H9 (cell line): Measurements from ENCODE around the gene HSD17B2. TPM values are rescaled to one million over a fixed set of nuclear protein-coding genes. Genes with fewer than 3 reads are reported as not detected.

ENCODE experiments used
- DNase-seq: peaks from one replicate; pipeline ENCODE4 v3.0.0-alpha.2; 2017
- H2AFZ ChIP-seq: one replicate; pipeline ENCODE4 v1.6.1; 2013; ENCODE audit warnings: mild to moderate bottlenecking, low read length, control low read depth, moderate library complexity
- H2AK5ac ChIP-seq: 2 replicates; pipeline ENCODE4 v1.6.1; 2013; ENCODE audit warnings: low read length, control low read depth, mixed read lengths; ENCODE audit not compliant: insufficient read length
- H2BK120ac ChIP-seq: one replicate; pipeline ENCODE4 v1.6.1; 2013; ENCODE audit warnings: low read depth, mild to moderate bottlenecking, low read length, control low read depth, inconsistent platforms; ENCODE audit not compliant: poor library complexity, severe bottlenecking
- H2BK12ac ChIP-seq: 2 replicates; pipeline ENCODE4 v1.6.1; 2013; ENCODE audit warnings: low read length, control low read depth, mixed read lengths, low read depth; ENCODE audit not compliant: insufficient read length
- H2BK15ac ChIP-seq: 2 replicates; pipeline ENCODE4 v1.6.1; 2013; ENCODE audit warnings: low read depth, low read length, control low read depth
- H2BK20ac ChIP-seq: one replicate; pipeline ENCODE4 v1.6.1; 2013; ENCODE audit warnings: low read depth, mild to moderate bottlenecking, low read length, control low read depth, inconsistent platforms; ENCODE audit not compliant: poor library complexity, severe bottlenecking
- H2BK5ac ChIP-seq: 2 replicates; pipeline ENCODE4 v1.6.1; 2013; ENCODE audit warnings: low read length, control low read depth, mixed read lengths; ENCODE audit not compliant: insufficient read length
- H3K14ac ChIP-seq: 2 replicates; pipeline ENCODE4 v1.6.1; 2013; ENCODE audit warnings: low read length, control low read depth; ENCODE audit not compliant: insufficient read depth
- H3K18ac ChIP-seq: 2 replicates; pipeline ENCODE4 v1.6.1; 2013; ENCODE audit warnings: low read depth, mild to moderate bottlenecking, mixed read lengths, low read length, control low read depth; ENCODE audit not compliant: insufficient read length
- H3K23ac ChIP-seq: 2 replicates; pipeline ENCODE4 v1.6.1; 2013; ENCODE audit warnings: low read length, control low read depth, mixed read lengths, low read depth; ENCODE audit not compliant: insufficient read length
- H3K23me2 ChIP-seq: 2 replicates; pipeline ENCODE4 v1.6.1; 2013; ENCODE audit warnings: low read depth, mild to moderate bottlenecking, mixed read lengths, low read length, control low read depth; ENCODE audit not compliant: insufficient read length, poor library complexity, severe bottlenecking
- H3K27ac ChIP-seq: 2 replicates; pipeline ENCODE4 v1.5.1; 2013; ENCODE audit warnings: low read length, control low read depth, mixed read lengths, low read depth; ENCODE audit not compliant: insufficient read length
- H3K27me3 ChIP-seq: 2 replicates; pipeline ENCODE4 v1.6.1; 2013; ENCODE audit warnings: low read length, control low read depth, inconsistent platforms; ENCODE audit not compliant: insufficient read depth
- H3K4ac ChIP-seq: 2 replicates; pipeline ENCODE4 v1.6.1; 2013; ENCODE audit warnings: low read depth, mild to moderate bottlenecking, control low read depth, inconsistent platforms, low read length, moderate library complexity
- H3K4me1 ChIP-seq: 2 replicates; pipeline ENCODE4 v1.6.1; 2013; ENCODE audit warnings: low read length, control low read depth, inconsistent platforms; ENCODE audit not compliant: insufficient read depth
- H3K4me2 ChIP-seq: 2 replicates; pipeline ENCODE4 v1.6.1; 2013; ENCODE audit warnings: low read length, control low read depth, mixed read lengths; ENCODE audit not compliant: insufficient read length, insufficient read depth
- H3K56ac ChIP-seq: 2 replicates; pipeline ENCODE4 v1.6.1; 2013; ENCODE audit warnings: low read depth, mild to moderate bottlenecking, mixed read lengths, low read length, control low read depth; ENCODE audit not compliant: insufficient read length
- H3K79me1 ChIP-seq: 2 replicates; pipeline ENCODE4 v1.6.1; 2013; ENCODE audit warnings: low read depth, mild to moderate bottlenecking, moderate library complexity, low read length, control low read depth, inconsistent platforms; ENCODE audit not compliant: insufficient read depth, poor library complexity, severe bottlenecking
- H3K79me2 ChIP-seq: 2 replicates; pipeline ENCODE4 v1.6.1; 2013; ENCODE audit warnings: low read length, control low read depth, inconsistent platforms; ENCODE audit not compliant: insufficient read depth
- H3K9ac ChIP-seq: 2 replicates; pipeline ENCODE4 v1.6.1; 2013; ENCODE audit warnings: low read length, control low read depth, mixed read lengths; ENCODE audit not compliant: insufficient read length; ENCODE audit errors: extremely low read depth
- H3K9me3 ChIP-seq: one replicate; pipeline ENCODE4 v1.6.1; 2013; ENCODE audit warnings: low read depth, low read length, inconsistent platforms; ENCODE audit not compliant: control insufficient read depth
- H3T11ph ChIP-seq: one replicate; pipeline ENCODE4 v1.6.1; 2013; ENCODE audit warnings: mild to moderate bottlenecking, low read length, control low read depth, inconsistent platforms
- H4K20me1 ChIP-seq: one replicate; pipeline ENCODE4 v1.6.1; 2013; ENCODE audit not compliant: control insufficient read depth, insufficient read length, insufficient read depth
- H4K5ac ChIP-seq: 2 replicates; pipeline ENCODE4 v1.6.1; 2013; ENCODE audit warnings: low read depth, mild to moderate bottlenecking, mixed read lengths, low read length, control low read depth; ENCODE audit not compliant: insufficient read length
- H4K8ac ChIP-seq: replicated peaks from 2 replicates; pipeline ENCODE4 v1.6.1; 2013; ENCODE audit warnings: low read length, control low read depth, mixed read lengths, low read depth; ENCODE audit not compliant: insufficient read length
- H4K91ac ChIP-seq: 2 replicates; pipeline ENCODE4 v1.6.1; 2013; ENCODE audit warnings: low read depth, mild to moderate bottlenecking, moderate library complexity, mixed read lengths, low read length, control low read depth; ENCODE audit not compliant: insufficient read length
- H3K27ac Mint-ChIP-seq, 3 experiments: 2 replicates in 2 of 3; 3 replicates in 1 of 3; pipeline ENCODE4 v1.8.0; 2020 to 2021; ENCODE audit warnings: mixed read lengths in 3 of 3, mild to moderate bottlenecking in 1 of 3, moderate library complexity in 1 of 3
- H3K27me3 Mint-ChIP-seq: 2 replicates; pipeline ENCODE4 v1.8.0; 2021; ENCODE audit warnings: low read depth, mild to moderate bottlenecking, moderate library complexity, mixed read lengths
- H3K36me3 Mint-ChIP-seq, 3 experiments: 2 replicates in 2 of 3; 3 replicates in 1 of 3; pipeline ENCODE4 v1.8.0; 2020 to 2021; ENCODE audit warnings: low read depth in 3 of 3, mixed read lengths in 3 of 3; ENCODE audit not compliant: insufficient read depth in 1 of 3
- H3K4me1 Mint-ChIP-seq, 2 experiments: 2 replicates each; pipeline ENCODE4 v1.8.0; 2020; ENCODE audit warnings: mixed read lengths in 2 of 2
- H3K4me3 Mint-ChIP-seq, 2 experiments: 2 replicates in 1 of 2; 3 replicates in 1 of 2; pipeline ENCODE4 v1.8.0; 2020 to 2021; ENCODE audit warnings: mild to moderate bottlenecking in 2 of 2, mixed read lengths in 2 of 2, moderate library complexity in 1 of 2
- H3K9me3 Mint-ChIP-seq, 2 experiments: 2 replicates in 1 of 2; 3 replicates in 1 of 2; pipeline ENCODE4 v1.8.0; 2020; ENCODE audit warnings: mild to moderate bottlenecking in 2 of 2, mixed read lengths in 2 of 2, moderate library complexity in 1 of 2
- CTCF ChIP-seq: fragments of 200-600 bp; sonication (generic); conservative IDR thresholded peaks from 3 replicates; pipeline ENCODE4 v1.8.0; 2021; ENCODE audit warnings: antibody characterized with exemption, mild to moderate bottlenecking
- WGBS: extraction: QIAGEN DNeasy Blood & Tissue Kit; methylation state at CpG from one replicate; pipeline ENCODE4 v1.1.7; 2013; ENCODE audit warnings: missing lambda C conversion rate, low lambda C conversion rate, mixed read lengths; ENCODE audit not compliant: insufficient read length; ENCODE audit errors: extremely low coverage; 5-methylcytosine and 5-hydroxymethylcytosine counted together
- total RNA-seq: library from RNA; stranded (reverse); gene quantifications from 2 replicates; pipeline ENCODE4 v1.2.1, GENCODE V29; 2021

HSD17B2 gene
- total RNA-seq, 1 experiment from 2014 or later, result not detected

GRCh38 chr16:82047374-82047773, 12.3 kb downstream of the HSD17B2 start:
- Histone ChIP-seq H4K5ac (no peak overlapping the region), H4K91ac (no peak overlapping the region), H3K18ac (no peak overlapping the region), H3K9ac (no peak overlapping the region), H2AK5ac (no peak overlapping the region), H3K27me3 (no peaks in the 10 kb centered on the region), H3K79me1 (no peaks in the 10 kb centered on the region), H3K4ac (no peak overlapping the region), H3K23me2 (no peaks in the 10 kb centered on the region), H2BK120ac (no peak overlapping the region), H4K20me1 (no peaks in the 10 kb centered on the region), H3K27ac (no peak overlapping the region), H3K4me1 (no peaks in the 10 kb centered on the region), H3K56ac (no peak overlapping the region), H3K9me3 (no peaks in the 10 kb centered on the region), H2BK20ac (no peak overlapping the region), H3K79me2 (no peaks in the 10 kb centered on the region), H3K14ac (no peak overlapping the region), H2AFZ (no peak overlapping the region), H3K23ac (no peak overlapping the region), H2BK12ac (no peak overlapping the region), H2BK5ac (no peak overlapping the region), H3K4me2 (no peak overlapping the region), H4K8ac (no peak overlapping the region), H3T11ph (no peak overlapping the region), H2BK15ac (no peak overlapping the region)
- H3K4me1 Mint-ChIP-seq, result no peaks in the 10 kb centered on the region; a peak in 1 of 4 replicates
- peaks cover 5% of the 10 kb centered on the region; the same call in 1 of the 2 replicates for H3K27me3 Mint-ChIP-seq
- no peaks in the 10 kb centered on the region for H3K9me3 Mint-ChIP-seq
- WGBS, result no CpG with 5 or more reads among the region's 2 CpGs
- no peak overlapping the region for H3K27ac Mint-ChIP-seq
- no peak for TF ChIP-seq CTCF
- no peak overlapping the region for H3K4me3 Mint-ChIP-seq
- DNase-seq, result no peak
- H3K36me3 Mint-ChIP-seq, result no peaks in the 10 kb centered on the region
